ENCODE data around the gene KMT5C. TPM values are rescaled to one million over a fixed set of nuclear protein-coding genes. Genes with fewer than 3 reads are reported as not detected.

Gene KMT5C
- total RNA-seq, 1 donor from 2014 or later, result 105 TPM

GRCh38 chr19:55305491-55305890 is 34.2 kb upstream of the KMT5C start:
- Mint-ChIP-seq H3K27me3 (ENCODE audit: unreplicated experiment) (peaks cover 10% of the 10 kb centered on the region), H3K27ac (ENCODE audit: unreplicated experiment) (no peak overlapping the region), H3K4me3 (ENCODE audit: unreplicated experiment) (no peak overlapping the region), H3K9me3 (ENCODE audit: unreplicated experiment) (peaks cover 1% of the 10 kb centered on the region), H3K4me1 (ENCODE audit: low read depth, unreplicated experiment) (peaks cover 12% of the 10 kb centered on the region), H3K36me3 (ENCODE audit: unreplicated experiment) (peaks cover 9% of the 10 kb centered on the region)
- TF ChIP-seq, protein P1, sequence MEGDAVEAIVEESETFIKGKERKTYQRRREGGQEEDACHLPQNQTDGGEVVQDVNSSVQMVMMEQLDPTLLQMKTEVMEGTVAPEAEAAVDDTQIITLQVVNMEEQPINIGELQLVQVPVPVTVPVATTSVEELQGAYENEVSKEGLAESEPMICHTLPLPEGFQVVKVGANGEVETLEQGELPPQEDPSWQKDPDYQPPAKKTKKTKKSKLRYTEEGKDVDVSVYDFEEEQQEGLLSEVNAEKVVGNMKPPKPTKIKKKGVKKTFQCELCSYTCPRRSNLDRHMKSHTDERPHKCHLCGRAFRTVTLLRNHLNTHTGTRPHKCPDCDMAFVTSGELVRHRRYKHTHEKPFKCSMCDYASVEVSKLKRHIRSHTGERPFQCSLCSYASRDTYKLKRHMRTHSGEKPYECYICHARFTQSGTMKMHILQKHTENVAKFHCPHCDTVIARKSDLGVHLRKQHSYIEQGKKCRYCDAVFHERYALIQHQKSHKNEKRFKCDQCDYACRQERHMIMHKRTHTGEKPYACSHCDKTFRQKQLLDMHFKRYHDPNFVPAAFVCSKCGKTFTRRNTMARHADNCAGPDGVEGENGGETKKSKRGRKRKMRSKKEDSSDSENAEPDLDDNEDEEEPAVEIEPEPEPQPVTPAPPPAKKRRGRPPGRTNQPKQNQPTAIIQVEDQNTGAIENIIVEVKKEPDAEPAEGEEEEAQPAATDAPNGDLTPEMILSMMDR (IDR thresholded peaks at IDR 0.05; ENCODE audit: partially characterized antibody, unreplicated experiment), result no peak
- no peak for DNase-seq

DNA sequence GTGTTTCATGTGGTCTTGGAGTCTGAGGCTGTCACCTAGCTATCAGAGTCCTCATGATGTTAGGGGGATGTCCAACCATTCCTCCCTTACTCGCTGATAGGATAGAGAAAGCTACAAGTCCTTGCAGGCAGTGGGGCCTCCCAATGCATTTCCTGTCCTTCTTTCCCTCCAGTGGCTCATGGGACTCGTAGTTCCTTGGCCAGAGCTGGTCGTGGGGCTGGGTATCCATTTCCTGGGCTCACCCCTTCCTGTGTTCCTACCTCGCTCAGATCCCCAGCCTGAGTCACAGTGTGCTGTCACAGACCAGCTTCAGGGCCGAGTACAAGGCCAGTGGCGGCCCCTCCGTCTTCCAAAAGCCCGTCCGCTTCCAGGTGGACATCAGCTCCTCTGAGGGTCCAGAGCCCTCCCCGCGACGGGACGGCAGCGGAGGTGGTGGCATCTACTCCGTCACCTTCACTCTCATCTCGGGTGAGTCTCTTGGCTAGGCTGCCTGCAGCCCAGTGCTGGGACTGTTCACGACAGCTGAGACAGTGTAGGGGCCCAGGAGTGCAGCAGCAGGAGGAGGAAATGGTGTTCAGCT is 33.6 kb upstream of the KMT5C start:
- Mint-ChIP-seq H3K4me1 (ENCODE audit: low read depth, unreplicated experiment) (peaks cover 10% of the 10 kb centered on the region), H3K4me3 (ENCODE audit: unreplicated experiment) (no peak overlapping the region), H3K27me3 (ENCODE audit: unreplicated experiment) (peaks cover 10% of the 10 kb centered on the region), H3K27ac (ENCODE audit: unreplicated experiment) (no peak overlapping the region), H3K9me3 (ENCODE audit: unreplicated experiment) (peaks cover 1% of the 10 kb centered on the region), H3K36me3 (ENCODE audit: unreplicated experiment) (peaks cover 9% of the 10 kb centered on the region)
- TF ChIP-seq, protein P1 (IDR thresholded peaks at IDR 0.05; ENCODE audit: partially characterized antibody, unreplicated experiment), result no peak
- no peak for DNase-seq

DNA sequence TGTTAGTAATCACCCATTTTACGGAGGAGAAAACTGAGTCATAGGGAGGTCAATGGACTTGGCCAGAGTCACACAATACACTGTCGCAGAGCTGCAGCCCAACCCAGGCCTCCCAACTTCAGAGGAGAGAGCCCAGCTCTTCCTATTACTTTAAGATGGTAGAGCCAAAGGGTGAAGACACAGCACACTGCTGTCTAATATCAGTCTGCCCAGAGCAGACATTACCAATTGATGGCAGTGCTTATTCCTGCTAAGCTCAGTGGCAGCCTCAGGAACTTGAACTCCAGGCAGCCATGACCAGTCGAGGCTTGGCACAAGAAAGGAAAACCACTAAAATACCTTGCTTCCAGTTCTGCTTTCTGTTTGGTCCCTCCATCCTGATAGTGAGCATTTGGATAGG is 33.0 kb upstream of the KMT5C start:
- peaks cover 1% of the 10 kb centered on the region for H3K9me3 Mint-ChIP-seq (ENCODE audit: unreplicated experiment)
- TF ChIP-seq, protein P1 (IDR thresholded peaks at IDR 0.05; ENCODE audit: partially characterized antibody, unreplicated experiment), result no peak
- no peak overlapping the region for H3K27ac Mint-ChIP-seq (ENCODE audit: unreplicated experiment)
- H3K4me1 Mint-ChIP-seq (ENCODE audit: low read depth, unreplicated experiment), result peaks cover 6% of the 10 kb centered on the region
- peaks cover 9% of the 10 kb centered on the region for H3K36me3 Mint-ChIP-seq (ENCODE audit: unreplicated experiment)
- H3K27me3 Mint-ChIP-seq (ENCODE audit: unreplicated experiment), result peaks cover 6% of the 10 kb centered on the region
- no peak for DNase-seq
- H3K4me3 Mint-ChIP-seq (ENCODE audit: unreplicated experiment), result no peak overlapping the region

- Mint-ChIP-seq H3K27me3 (ENCODE audit: unreplicated experiment) (peaks cover 8% of the 10 kb centered on the region), H3K4me3 (ENCODE audit: unreplicated experiment) (no peak overlapping the region), H3K9me3 (ENCODE audit: unreplicated experiment) (peaks cover 1% of the 10 kb centered on the region), H3K27ac (ENCODE audit: unreplicated experiment) (no peak overlapping the region), H3K36me3 (ENCODE audit: unreplicated experiment) (peaks cover 12% of the 10 kb centered on the region), H3K4me1 (ENCODE audit: low read depth, unreplicated experiment) (peaks cover 9% of the 10 kb centered on the region)
- TF ChIP-seq, protein P1 (IDR thresholded peaks at IDR 0.05; ENCODE audit: partially characterized antibody, unreplicated experiment), result no peak
- no peak for DNase-seq
These were observed 31.4 kb upstream of the KMT5C start for GRCh38 chr19:55308281-55308680.

DNA sequence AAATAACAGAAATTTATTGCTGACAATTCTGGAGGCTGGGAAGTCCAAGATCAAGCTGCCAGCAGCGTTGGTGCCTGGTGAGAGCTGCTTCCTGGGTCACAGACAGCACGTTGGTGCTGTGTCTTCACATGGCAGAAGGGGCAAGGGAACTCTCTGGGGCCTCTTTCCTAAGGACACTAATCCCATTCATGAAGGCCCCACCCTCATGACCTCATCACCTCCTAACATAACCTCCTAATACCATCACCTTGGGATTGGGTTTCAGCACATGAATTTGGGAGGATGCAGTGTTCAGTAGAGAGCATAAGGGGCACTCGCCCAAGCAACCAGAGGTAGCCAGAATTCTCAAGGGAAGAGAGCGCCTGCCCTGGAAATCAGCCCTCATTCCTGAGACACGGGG is 30.2 kb upstream of the KMT5C start:
- Mint-ChIP-seq H3K4me1 (ENCODE audit: low read depth, unreplicated experiment) (peaks cover 10% of the 10 kb centered on the region), H3K36me3 (ENCODE audit: unreplicated experiment) (peaks cover 13% of the 10 kb centered on the region), H3K27me3 (ENCODE audit: unreplicated experiment) (peaks cover 9% of the 10 kb centered on the region), H3K27ac (ENCODE audit: unreplicated experiment) (no peak overlapping the region), H3K9me3 (ENCODE audit: unreplicated experiment) (peaks cover 5% of the 10 kb centered on the region), H3K4me3 (ENCODE audit: unreplicated experiment) (no peak overlapping the region)
- no peak for DNase-seq
- TF ChIP-seq, protein P1 (IDR thresholded peaks at IDR 0.05; ENCODE audit: partially characterized antibody, unreplicated experiment), result no peak

All from glutamatergic neuron (in vitro differentiated cells).